GM12801 (cell line): Measurements from ENCODE around the gene FBXL17.

Source experiments
- TF ChIP-seq, protein P1 (sequence below): IDR thresholded peaks from one replicate; pipeline ENCODE4 v1.5.1; 2011; ENCODE audit warnings: control low read depth; ENCODE audit not compliant: insufficient read length; ENCODE audit errors: extremely low read depth

Gene FBXL17

DNA sequence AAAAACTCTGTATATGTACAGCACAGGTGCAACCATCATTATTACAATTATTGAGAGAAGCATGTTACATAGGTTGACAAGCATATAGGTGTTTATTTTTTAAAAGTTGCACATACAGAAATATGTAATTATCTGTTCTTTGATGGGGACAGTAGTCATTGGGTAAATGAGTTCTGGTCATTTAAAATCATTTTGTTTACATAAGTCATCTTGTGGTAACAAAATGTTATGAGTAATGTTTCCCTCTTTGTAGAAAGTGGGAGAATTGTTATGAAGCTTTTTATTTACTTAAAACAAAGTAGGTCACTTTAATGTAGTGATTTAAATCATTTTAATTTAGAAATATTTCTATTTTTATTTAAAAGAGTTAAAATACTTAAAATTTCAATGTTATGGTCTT lies 33.8 kb upstream of the FBXL17 start:
- TF ChIP-seq, protein P1, sequence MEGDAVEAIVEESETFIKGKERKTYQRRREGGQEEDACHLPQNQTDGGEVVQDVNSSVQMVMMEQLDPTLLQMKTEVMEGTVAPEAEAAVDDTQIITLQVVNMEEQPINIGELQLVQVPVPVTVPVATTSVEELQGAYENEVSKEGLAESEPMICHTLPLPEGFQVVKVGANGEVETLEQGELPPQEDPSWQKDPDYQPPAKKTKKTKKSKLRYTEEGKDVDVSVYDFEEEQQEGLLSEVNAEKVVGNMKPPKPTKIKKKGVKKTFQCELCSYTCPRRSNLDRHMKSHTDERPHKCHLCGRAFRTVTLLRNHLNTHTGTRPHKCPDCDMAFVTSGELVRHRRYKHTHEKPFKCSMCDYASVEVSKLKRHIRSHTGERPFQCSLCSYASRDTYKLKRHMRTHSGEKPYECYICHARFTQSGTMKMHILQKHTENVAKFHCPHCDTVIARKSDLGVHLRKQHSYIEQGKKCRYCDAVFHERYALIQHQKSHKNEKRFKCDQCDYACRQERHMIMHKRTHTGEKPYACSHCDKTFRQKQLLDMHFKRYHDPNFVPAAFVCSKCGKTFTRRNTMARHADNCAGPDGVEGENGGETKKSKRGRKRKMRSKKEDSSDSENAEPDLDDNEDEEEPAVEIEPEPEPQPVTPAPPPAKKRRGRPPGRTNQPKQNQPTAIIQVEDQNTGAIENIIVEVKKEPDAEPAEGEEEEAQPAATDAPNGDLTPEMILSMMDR: no peak

DNA sequence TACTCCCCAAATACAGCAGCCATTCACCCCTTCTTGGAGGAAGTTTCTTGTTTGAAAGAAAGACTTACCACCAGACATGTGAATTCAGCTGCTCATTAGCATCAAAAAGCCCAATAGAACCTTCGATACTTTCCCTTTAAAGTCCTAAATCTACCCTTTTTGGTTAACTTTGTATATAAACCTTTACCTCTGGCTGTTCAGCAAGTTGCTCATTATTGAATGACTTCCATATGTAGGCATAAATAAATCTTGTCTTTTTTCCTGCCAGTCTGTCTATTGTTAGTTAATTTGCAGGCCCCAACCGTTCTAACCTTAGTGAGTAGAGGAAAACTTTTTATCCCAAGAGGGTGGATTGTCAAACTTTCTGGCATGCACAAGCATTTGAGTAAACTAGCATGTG lies 27.9 kb upstream of the FBXL17 start:
- TF ChIP-seq, protein P1: no peak

DNA sequence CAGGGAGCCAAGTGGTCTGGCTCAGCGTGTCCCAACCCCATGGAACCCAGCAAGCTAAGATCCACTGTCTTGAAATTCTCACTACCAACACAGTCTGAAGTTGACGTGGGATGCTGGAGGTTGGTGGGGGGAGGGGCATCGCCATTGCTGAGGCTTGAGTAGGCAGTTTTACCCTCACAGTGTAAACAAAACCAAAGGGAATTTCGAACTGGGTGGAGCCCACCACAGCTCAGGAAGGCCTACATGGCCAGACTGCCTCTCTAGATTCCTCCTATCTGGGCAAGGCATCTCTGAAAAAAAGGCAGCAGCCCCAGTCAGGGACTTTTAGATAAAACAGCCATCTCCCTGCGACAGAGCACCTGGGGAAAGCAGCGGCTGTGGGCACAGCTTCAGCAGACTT lies 17.1 kb upstream of the FBXL17 start:
- TF ChIP-seq, protein P1: no peak

DNA sequence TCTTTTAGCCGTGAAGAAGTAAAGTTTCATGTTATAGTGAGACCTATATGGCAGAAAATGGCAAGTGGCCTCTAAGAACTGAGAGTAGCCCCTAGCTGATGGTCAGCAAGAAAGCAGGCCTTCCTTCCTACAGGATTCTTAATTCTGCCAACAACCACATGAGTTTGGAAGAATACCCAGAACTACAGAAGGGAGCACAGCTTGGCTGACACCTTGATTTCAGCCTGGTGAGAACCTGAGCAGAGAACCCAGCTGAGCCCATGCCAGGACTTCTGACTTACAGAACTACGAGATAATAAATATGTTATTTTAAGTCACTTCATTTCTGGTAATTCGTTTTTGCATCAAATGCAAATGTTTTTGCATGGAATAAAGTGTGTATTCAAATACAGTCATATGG lies 5.9 kb upstream of the FBXL17 start:
- TF ChIP-seq, protein P1: no peak

DNA sequence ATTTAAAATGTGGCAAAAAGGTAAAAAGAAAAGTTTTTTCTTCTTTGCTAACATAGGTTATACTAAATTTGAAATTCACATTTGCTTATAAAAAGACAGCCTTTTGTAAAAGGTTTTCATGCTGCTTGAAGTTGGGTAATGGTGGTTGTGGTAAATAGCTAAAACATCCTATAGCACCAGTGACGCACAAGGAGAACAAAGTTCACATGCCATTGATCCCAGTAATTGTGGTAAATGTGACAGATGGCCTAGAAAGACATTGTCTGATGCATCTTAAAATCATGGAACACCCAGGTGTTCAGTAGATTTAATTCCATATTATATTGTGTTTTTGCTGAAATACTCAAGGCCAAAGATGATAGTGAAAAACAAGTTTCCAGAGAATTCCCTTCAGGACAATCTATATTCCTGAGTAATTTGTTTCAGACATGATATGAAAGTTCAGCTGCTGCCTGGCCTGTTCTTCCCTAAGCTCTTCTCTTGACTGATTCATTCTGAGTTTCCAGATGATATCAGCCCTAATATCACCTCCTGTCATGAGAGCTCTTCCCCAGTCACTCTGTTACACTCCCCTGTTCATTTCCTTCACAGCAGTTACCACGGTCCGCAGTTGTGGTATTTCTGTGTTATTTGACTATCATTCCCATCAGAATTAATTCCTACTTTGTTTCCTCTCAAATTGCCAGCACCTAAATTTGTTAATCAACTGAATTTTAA lies 4.6 kb upstream of the FBXL17 start:
- TF ChIP-seq, protein P1: no peak

DNA sequence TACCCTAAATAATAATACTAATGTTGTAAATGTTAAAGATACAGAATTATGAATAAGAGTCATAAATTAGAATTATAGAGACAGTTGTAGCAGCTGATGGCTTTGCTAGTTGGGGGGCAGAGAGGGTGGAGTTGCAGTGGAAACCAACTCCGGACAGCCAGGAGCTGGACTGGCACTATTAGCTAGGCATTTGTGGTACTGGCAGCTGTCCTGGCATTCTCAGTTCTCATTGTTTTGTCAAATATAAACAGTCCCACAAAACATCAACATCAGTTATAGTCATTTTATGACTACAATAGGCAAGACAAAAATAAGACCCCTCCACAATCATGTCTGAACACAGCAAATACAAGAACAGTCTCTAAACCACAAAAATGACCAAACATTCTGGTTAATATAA lies 2.8 kb upstream of the FBXL17 start:
- TF ChIP-seq, protein P1: no peak

DNA sequence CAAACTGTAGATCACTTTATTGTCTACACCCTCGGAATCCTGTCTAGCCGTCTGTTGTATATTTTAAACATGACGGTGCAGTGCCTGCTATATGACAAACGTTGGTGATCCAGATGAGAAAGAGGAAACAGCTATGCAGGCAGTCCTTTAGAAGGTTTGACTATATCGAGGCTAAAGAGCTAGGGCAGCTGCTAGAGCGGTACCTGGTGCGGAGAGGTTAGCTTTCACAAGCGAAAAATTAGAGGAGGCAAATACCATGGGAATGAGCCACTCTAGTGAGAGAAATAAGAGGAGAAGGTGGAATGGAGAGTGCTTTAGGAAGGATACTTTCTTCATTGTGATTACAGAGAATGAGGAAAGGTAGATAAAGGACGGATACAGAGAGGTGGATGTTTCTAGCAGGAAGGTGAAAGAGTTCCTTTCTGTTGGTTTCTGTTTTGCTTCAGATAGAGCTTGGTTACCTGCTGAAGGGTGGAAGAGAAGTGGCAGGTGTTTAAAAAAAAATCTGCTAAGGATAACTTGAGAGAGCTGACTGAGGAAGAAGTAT lies 959 bp upstream of the FBXL17 start:
- TF ChIP-seq, protein P1: no peak
